Measurements from ENCODE around the gene STARD8. TPM values are rescaled to one million over a fixed set of nuclear protein-coding genes. Genes with fewer than 3 reads are reported as not detected.

STARD8 gene
- total RNA-seq, 1 experiment from 2014 or later = 2.3 TPM

DNA sequence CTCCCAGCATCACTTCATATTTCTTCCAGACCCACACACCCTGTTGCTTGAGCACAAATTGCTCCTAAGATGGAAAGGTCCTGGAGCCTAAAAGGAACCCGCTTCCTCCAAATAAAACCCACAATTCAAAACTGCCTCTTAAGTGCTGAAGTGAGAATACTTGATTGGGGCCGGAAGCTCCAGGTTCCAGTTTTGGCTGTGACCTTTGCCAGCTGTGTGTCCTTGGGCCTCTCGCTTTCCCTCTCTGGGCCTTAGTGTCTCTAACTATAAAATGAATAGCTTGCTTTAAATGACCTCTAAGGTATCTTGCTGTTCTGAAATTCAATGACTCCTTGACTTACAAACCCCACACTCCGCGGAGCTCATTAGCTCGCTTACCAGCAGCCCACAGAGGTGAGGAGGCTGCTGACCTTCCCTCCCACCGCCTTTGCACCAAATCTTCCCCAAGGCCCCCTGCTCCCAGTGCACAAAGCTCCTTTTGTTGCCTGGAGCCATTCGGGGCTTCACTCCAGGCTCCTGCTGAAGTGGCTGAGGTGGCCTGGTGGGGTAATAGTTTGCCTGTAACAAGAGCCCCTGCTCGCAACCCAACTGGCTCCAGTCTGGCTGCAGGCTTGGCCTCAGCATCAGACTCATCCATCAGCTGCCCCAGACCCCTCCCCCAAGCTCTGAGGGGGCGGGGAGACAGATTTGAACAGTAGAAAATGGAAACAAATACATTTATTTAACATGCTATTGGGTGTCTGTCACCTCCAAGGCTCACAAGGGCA is 21.8 kb downstream of the STARD8 start:
- Histone ChIP-seq H3K27ac (no peak overlapping the region), H3K4me1 (replicated peaks) (no peaks in the 10 kb centered on the region)
- DNase-seq (ENCODE audit: low read depth in 1 of 2, low spot score in 2 of 2) = no peak

GRCh38 chrX:68669871-68670270 is 22.4 kb downstream of the STARD8 start:
- H3K27me3 ChIP-seq (replicated peaks) = no peaks in the 10 kb centered on the region
- no peak for DNase-seq (ENCODE audit: low read depth in 1 of 2, low spot score in 2 of 2)
- H3K27ac ChIP-seq = no peak overlapping the region
- H3K4me1 ChIP-seq (replicated peaks) = no peaks in the 10 kb centered on the region
- no peak overlapping the region for H3K4me3 ChIP-seq
- no peaks in the 10 kb centered on the region for H3K9me3 ChIP-seq (replicated peaks)
- no peaks in the 10 kb centered on the region for H3K36me3 ChIP-seq

More for the DNA sequence above, 21.8 kb downstream of the STARD8 start:
- no peak overlapping the region for H3K4me3 ChIP-seq
- no peaks in the 10 kb centered on the region for H3K9me3 ChIP-seq (replicated peaks)
- H3K36me3 ChIP-seq = no peaks in the 10 kb centered on the region
- H3K27me3 ChIP-seq (replicated peaks) = no peaks in the 10 kb centered on the region

DNA sequence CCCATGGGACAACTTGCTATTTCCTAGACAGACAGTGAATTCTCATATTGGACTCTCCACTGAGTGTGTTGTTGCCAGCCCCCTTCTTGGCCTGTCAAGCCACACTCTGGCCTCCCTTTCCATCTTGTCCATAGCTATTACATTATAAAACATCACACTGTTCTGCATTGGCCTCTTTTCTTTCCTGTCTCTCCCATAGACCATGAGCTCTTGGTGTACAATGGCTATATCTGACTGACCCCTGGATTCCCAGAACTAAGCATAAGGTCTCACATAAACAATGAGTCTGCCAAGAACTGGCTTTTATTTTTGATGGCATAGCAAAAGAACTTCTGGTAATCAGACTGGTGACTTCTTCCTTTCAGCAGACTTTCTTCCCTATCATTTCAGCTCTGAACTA is 23.8 kb downstream of the STARD8 start:
- Histone ChIP-seq H3K4me1 (replicated peaks) (no peaks in the 10 kb centered on the region), H3K36me3 (no peaks in the 10 kb centered on the region), H3K27ac (no peak overlapping the region), H3K27me3 (replicated peaks) (no peaks in the 10 kb centered on the region), H3K9me3 (replicated peaks) (no peaks in the 10 kb centered on the region), H3K4me3 (no peak overlapping the region)
- no peak for DNase-seq (ENCODE audit: low read depth in 1 of 2, low spot score in 2 of 2)

DNA sequence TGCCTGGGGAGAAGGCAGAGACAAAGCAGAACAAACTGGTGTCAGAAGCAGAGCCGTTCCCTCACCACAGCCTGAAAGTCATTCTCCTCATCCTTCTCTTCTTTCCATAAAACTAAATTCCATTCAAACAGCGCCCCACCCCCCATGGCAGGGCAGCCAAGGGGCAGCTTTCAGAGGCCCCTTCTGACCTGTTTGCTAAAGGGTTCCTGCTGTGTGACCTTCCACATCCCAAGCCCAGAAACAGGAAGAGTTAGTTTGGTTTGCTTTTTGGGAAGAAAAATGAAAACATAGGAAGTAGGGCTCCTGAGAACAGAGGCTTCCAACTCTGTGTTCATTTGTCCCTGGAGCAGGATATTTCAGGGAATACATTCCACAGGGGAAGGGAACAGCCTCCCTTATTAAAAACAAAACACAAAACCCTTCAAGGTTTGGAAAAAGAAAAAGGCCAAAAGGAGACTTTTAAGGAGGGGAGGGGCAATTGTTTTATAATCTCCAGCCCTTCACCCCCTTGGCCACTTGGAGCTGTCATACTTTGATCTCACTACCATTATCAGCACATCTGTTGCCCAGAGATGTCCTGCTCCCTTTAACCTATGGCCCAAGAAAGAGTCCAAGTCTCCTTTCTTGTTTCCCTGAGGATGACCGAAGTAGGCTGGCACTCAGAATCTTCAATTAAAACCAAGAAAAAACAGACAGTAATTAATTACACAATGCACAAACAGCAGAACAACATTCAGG is 25.3 kb downstream of the STARD8 start:
- Histone ChIP-seq H3K4me3 (no peak overlapping the region), H3K9me3 (replicated peaks) (no peaks in the 10 kb centered on the region), H3K36me3 (no peaks in the 10 kb centered on the region), H3K27ac (no peak overlapping the region), H3K27me3 (replicated peaks) (no peaks in the 10 kb centered on the region), H3K4me1 (replicated peaks) (no peaks in the 10 kb centered on the region)
- DNase-seq (ENCODE audit: low read depth in 1 of 2, low spot score in 2 of 2) = no peak

- Histone ChIP-seq H3K9me3 (replicated peaks) (no peaks in the 10 kb centered on the region), H3K4me3 (no peak overlapping the region), H3K36me3 (no peaks in the 10 kb centered on the region), H3K27me3 (replicated peaks) (no peaks in the 10 kb centered on the region), H3K4me1 (replicated peaks) (no peaks in the 10 kb centered on the region), H3K27ac (no peak overlapping the region)
- DNase-seq (ENCODE audit: low read depth in 1 of 2, low spot score in 2 of 2) = no peak
Measured at GRCh38 chrX:68675571-68675970, 28.1 kb downstream of the STARD8 start.

DNA sequence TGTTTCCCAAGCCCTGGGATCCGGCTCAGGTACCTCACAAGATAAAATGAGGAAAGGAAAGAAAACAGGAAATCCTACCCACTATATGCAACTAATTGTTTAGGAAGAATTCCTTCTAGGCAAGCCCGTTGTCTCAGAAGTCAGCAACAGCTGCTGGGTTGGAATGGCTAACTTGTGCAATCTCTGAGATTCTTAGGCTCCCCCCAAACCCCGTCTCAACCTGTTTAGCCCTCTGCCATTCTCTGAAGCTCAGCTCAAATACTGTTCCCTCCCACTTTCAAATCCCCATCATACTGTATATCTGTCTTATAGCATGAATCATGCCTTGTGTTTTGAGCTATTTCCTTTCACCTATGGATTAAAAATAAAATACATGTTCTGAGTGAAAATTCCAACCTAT is 28.9 kb downstream of the STARD8 start:
- H3K27me3 ChIP-seq (replicated peaks) = no peaks in the 10 kb centered on the region
- H3K36me3 ChIP-seq = no peaks in the 10 kb centered on the region
- no peak overlapping the region for H3K4me3 ChIP-seq
- no peak for DNase-seq (ENCODE audit: low read depth in 1 of 2, low spot score in 2 of 2)
- no peaks in the 10 kb centered on the region for H3K9me3 ChIP-seq (replicated peaks)
- H3K4me1 ChIP-seq (replicated peaks) = no peaks in the 10 kb centered on the region
- no peak overlapping the region for H3K27ac ChIP-seq

DNA sequence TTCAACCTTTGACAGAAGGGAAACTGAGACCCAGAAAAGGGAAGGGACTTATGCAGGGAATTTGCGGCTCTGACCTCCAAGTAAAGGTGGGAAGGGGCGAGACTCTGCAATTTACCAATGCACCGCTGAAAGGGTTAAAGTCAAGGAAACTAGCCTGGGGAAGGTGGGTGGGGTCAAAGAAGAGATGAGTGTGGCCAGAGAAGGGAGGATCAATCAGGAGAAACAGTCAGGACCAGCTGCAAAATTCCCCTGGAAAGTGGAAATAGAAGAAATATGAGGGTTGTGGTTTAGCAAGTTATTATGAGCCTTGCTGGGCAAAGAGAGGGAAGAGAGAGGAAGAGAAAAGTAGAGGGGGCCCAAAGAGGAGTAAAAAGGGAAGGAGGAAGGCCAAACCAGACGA is 30.5 kb downstream of the STARD8 start:
- DNase-seq (ENCODE audit: low read depth in 1 of 2, low spot score in 2 of 2) = no peak
- no peaks in the 10 kb centered on the region for H3K27me3 ChIP-seq (replicated peaks)

GRCh38 chrX:68681443-68681941 is 34.0 kb downstream of the STARD8 start:
- Histone ChIP-seq H3K36me3 (no peaks in the 10 kb centered on the region), H3K27ac (no peak overlapping the region), H3K9me3 (replicated peaks) (no peaks in the 10 kb centered on the region), H3K4me1 (replicated peaks) (peaks cover 9% of the 10 kb centered on the region), H3K4me3 (no peak overlapping the region), H3K27me3 (replicated peaks) (no peaks in the 10 kb centered on the region)
- no peak for DNase-seq (ENCODE audit: low read depth in 1 of 2, low spot score in 2 of 2)

More for the DNA sequence above, 30.5 kb downstream of the STARD8 start:
- Histone ChIP-seq H3K27ac (no peak overlapping the region), H3K36me3 (no peaks in the 10 kb centered on the region), H3K9me3 (replicated peaks) (no peaks in the 10 kb centered on the region), H3K4me1 (replicated peaks) (no peaks in the 10 kb centered on the region), H3K4me3 (no peak overlapping the region)

DNA sequence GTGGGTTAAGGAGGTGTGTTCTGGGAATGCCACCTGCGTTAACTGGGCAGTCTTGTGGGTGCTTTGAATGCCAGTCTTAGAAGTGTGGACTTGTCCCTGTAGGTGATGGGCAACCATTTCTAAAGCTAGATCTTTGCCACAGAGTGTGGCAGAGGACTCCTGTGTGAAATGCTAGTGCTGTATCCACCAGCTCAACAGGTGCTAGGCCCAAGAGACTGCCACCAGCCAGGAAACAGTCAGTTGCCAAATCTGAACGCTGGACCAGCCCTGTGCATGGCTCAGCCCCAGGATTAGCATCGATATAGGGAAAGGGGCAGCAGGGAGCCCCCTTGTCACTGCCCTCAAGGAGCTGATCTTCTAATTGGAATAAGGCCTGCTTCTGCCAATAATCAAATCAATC is 35.3 kb downstream of the STARD8 start:
- Histone ChIP-seq H3K4me1 (replicated peaks) (peaks cover 9% of the 10 kb centered on the region), H3K27me3 (replicated peaks) (no peaks in the 10 kb centered on the region), H3K27ac (no peak overlapping the region), H3K36me3 (no peaks in the 10 kb centered on the region), H3K4me3 (no peak overlapping the region), H3K9me3 (replicated peaks) (no peaks in the 10 kb centered on the region)
- no peak for DNase-seq (ENCODE audit: low read depth in 1 of 2, low spot score in 2 of 2)

- H3K36me3 ChIP-seq = no peaks in the 10 kb centered on the region
- peaks cover 9% of the 10 kb centered on the region for H3K4me1 ChIP-seq (replicated peaks)
- H3K9me3 ChIP-seq (replicated peaks) = no peaks in the 10 kb centered on the region
- no peak overlapping the region for H3K4me3 ChIP-seq
- DNase-seq (ENCODE audit: low read depth in 1 of 2, low spot score in 2 of 2) = no peak
- H3K27ac ChIP-seq = no peak overlapping the region
- H3K27me3 ChIP-seq (replicated peaks) = no peaks in the 10 kb centered on the region
Measured at GRCh38 chrX:68683580-68683979, 36.1 kb downstream of the STARD8 start.

DNA sequence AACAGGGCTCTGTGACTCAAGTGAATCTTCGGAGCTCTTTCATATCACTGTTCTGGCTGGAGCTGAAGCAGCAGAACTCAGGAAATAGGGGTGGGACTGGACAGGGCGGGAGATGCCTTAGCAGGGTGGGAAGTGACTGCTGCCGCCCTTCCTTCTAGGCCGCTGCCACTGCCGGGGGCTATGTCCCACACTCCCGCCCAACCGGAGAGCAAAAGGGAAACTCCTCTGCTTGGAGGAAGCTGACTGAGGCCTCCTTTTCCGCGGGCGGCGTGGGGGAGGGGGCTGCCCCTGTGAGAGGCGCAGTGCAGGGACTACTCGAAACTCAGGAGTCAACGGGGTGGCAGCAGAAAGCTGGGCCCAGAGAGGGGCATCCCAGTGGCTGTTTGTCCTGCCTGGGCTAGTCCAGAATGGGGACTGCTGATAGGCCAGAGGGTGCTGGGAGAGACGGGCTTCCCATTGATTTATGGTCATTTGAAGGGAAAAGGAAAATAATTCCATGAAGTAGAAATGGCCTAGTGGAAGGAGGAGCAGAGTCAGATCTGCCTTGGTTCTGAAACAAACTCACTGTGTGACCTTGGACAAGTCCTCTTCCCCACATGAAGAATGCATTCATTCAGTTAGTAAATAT is 36.9 kb downstream of the STARD8 start:
- DNase-seq (ENCODE audit: low read depth in 1 of 2, low spot score in 2 of 2) = no peak
- no peak overlapping the region for H3K4me3 ChIP-seq
- H3K27me3 ChIP-seq (replicated peaks) = no peaks in the 10 kb centered on the region
- no peaks in the 10 kb centered on the region for H3K36me3 ChIP-seq
- H3K4me1 ChIP-seq (replicated peaks) = peaks cover 9% of the 10 kb centered on the region
- H3K9me3 ChIP-seq (replicated peaks) = no peaks in the 10 kb centered on the region
- H3K27ac ChIP-seq = no peak overlapping the region

DNA sequence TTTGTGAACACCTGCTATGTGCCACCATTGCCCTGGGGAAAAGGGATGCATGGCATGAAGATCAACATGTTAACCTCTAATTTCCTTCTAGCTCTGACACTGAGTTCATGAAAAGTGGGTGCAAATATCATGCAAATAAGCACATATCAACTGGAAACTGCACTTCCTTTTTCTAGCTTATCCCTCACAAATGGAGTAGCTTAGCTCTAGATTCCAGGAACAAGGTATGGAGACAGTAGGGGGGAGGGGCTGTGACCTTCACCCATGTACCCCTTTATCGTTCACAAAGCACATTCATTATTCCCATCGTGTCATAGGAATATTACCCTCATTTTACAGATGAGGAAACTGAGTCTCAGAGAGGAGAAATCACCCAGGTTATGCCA is 37.4 kb downstream of the STARD8 start:
- Histone ChIP-seq H3K27me3 (replicated peaks) (no peaks in the 10 kb centered on the region), H3K4me3 (no peak overlapping the region), H3K36me3 (no peaks in the 10 kb centered on the region), H3K27ac (no peak overlapping the region), H3K9me3 (replicated peaks) (no peaks in the 10 kb centered on the region), H3K4me1 (replicated peaks) (peaks cover 9% of the 10 kb centered on the region)
- DNase-seq (ENCODE audit: low read depth in 1 of 2, low spot score in 2 of 2) = no peak

DNA sequence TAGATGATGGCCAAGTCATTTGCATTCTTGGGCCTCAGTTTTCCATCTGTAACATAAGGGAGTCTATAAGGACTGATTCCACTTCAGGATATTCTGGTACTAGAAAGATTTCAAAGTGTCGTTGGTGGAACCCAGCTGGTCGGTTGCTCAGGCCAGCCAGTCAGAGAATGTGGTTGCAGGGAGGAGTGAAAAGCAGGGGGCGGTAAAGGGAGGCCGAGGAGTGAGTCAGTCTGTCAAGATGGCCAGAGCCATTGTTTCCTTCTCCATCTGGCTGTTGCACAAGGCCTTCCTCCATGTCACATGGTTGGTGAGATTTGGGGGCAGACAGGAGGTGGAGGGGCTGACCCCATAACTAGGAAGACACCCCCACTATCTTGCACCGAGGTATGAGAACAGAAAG is 38.2 kb downstream of the STARD8 start:
- Histone ChIP-seq H3K4me3 (no peak overlapping the region), H3K36me3 (no peaks in the 10 kb centered on the region), H3K27me3 (replicated peaks) (no peaks in the 10 kb centered on the region), H3K4me1 (replicated peaks) (peaks cover 9% of the 10 kb centered on the region), H3K9me3 (replicated peaks) (no peaks in the 10 kb centered on the region), H3K27ac (no peak overlapping the region)
- no peak for DNase-seq (ENCODE audit: low read depth in 1 of 2, low spot score in 2 of 2)
